HG03095 (cell line): ENCODE data around the gene UBE2E2.

Experiments used
- ATAC-seq: cut with Tn5 transposase; IDR thresholded peaks from one replicate; pipeline ENCODE4 v1.9.1; 2021; ENCODE audit warnings: moderate library complexity; ENCODE audit not compliant: unreplicated experiment

The UBE2E2 gene

DNA sequence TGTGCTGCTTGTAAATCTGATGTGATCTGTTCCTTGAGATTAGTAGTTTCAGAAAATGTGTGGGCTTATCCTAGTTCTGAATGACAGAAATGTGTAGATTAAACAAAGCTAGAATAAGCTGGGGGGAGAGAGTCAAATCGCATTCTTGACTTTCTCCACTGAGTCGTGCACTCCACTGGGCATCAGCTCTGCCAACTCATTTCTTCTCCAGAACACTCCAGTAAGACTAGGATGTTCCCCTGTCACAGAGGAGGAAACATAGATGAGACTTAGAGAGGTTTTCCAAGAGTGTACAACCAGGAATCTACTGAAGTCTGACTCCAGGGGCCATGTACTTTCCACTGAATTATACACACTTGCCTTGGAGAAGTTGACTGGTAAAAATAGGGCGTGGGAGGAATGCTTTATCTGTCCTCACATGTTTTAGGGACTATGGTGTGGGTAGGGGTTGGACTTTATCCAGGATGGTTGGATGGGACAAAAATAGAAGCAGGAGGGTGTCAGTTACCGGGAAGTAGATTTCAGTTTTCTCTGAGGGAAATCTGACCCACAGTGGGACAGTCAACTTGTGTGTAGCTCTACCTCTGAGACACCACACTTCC lies 298.2 kb downstream of the UBE2E2 start:
- ATAC-seq = no peak

- no peak for ATAC-seq
These were observed 305.3 kb downstream of the UBE2E2 start for GRCh38 chr3:23508464-23508863.

DNA sequence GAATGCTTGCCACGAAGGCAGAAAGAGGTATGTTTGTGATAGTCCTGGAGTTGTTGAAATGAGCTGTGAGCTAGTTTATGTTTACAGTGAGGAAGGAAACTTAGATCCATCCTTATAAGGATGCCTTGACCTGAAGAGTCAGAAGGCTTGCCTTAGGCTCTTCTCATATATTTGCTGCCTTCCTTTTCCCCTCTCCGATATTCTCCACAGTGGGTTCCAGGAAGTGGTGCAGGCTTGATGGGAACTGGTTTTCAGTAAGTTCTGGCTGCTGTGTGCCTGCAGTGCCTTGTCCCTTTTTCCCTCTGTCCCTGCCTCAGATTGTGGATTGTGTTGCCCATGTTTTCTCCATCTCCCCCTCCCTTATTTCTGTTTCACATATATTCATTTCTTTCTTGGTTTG lies 315.3 kb downstream of the UBE2E2 start:
- no peak for ATAC-seq

- no peak for ATAC-seq
These were observed 316.4 kb downstream of the UBE2E2 start for GRCh38 chr3:23519314-23520208.

GRCh38 chr3:23527326-23527725 lies 324.2 kb downstream of the UBE2E2 start:
- ATAC-seq = no peak

GRCh38 chr3:23533596-23533995 lies 330.5 kb downstream of the UBE2E2 start:
- ATAC-seq = no peak

DNA sequence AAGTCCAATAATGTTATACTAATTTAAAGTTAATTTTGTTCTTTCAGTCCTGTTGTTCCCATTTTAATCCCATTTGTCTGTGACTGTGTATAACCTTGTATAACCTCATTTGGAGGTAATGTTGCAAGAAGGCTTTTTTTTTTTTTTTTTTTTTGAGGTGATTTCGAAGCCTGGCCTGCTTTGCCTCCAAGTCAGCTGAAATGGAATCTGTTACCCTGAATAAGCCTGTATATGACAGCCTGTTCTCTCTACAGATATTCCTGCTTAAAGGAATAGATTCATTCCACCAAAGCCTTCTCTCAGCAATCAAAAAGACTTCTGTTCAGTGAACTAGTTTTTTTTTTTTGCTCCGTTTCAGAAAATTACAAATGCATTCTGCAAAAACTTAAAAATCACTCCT lies 330.9 kb downstream of the UBE2E2 start:
- ATAC-seq = no peak

GRCh38 chr3:23537101-23537551 lies 334.0 kb downstream of the UBE2E2 start:
- ATAC-seq = no peak

GRCh38 chr3:23539185-23539584 lies 336.1 kb downstream of the UBE2E2 start:
- ATAC-seq = no peak

GRCh38 chr3:23540600-23540999 lies 337.5 kb downstream of the UBE2E2 start:
- ATAC-seq = no peak

DNA sequence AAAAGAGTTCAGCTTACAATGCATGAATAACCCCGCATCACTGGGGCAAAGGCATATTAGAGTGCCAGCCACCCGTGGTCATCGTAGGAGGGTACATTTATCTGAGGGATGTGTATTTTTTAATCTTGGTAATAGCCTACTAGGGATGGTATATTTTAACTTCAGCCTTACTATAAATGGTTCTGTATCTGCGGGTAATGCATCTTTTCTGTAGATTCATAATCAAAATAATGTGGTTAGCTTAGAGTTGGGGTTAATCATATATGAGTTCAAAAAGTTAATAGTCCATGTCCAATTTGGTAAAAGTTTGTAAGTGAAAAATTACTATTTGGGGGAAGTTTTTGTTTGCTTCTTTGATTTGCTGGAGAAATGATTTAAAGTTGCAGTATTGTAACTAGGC lies 339.0 kb downstream of the UBE2E2 start:
- ATAC-seq = no peak

DNA sequence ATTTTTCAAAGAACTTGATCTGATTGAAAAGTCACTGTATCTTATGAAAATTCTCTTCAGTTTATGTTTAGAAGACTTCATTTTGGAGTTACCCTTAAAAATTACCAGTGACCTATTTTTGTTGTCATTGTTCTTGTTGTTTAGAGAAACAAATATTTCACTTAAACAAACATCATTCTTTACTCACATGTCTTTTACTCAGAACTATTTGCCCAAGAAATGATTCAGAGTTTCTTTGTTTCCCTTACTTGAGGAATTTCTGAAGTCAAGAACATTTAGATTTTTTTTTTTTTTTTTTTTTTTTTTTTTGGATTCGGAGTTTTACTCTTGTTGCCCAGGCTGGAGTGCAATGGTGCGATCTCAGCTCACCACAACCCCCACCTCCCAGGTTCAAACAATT lies 343.1 kb downstream of the UBE2E2 start:
- no peak for ATAC-seq

DNA sequence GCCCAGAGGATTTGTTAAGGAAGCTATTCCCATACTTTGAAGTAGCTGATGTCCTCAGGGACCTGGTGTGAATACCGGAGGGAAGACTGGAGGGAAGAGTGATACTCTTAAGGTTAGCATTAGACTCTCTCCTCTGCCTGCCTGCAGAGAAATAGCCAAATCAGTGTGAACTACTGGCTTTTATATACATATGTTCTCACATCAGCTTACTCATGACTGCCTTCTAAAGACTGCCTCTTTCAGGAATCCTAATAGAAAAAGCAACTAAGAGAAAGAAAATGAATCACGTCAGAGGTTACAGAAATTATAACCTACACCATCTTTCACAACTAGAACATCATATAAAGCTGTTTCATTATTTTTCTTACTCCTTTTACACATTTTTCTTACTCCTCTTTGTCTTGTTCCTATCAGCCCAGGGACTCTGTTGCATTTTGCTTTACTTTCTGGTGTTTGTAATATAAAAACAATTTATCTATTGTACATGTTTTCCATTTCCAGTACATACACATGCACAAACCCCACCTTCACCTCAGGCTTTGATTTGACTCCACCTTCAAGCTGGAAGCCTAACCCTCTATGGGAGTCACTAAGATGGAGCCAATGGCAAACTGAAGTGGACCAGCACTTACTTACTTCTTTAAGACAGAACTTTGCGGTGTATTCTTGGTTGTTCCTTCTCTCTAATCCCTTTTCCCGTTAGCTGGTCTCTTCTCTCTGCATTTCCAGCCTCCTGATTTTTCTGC lies 345.0 kb downstream of the UBE2E2 start:
- no peak for ATAC-seq

GRCh38 chr3:23548706-23549105 lies 345.6 kb downstream of the UBE2E2 start:
- ATAC-seq = no peak

- no peak for ATAC-seq
These were observed 346.2 kb downstream of the UBE2E2 start for GRCh38 chr3:23549148-23549910.

- peak; percentile 80 for ATAC-seq
These were observed 347.3 kb downstream of the UBE2E2 start for GRCh38 chr3:23550402-23550801.

DNA sequence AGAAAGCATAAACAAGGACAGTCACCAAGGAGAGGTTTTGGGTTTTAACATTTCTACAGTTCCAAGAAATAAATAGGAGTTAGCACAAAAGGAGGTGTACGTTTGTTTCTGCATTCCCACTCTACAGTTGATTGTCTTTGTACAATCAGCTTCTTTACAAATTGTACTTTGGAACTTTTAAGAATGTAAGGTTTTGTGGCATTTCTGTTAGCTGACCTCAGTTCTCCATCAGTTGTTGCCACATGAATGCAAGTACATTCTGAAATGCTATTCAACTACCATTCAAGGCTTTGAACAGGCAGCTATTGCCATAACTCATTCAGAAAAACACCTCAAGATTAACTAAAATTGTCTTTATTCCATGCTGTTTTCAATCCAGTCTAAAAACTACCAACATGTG lies 349.4 kb downstream of the UBE2E2 start:
- no peak for ATAC-seq

DNA sequence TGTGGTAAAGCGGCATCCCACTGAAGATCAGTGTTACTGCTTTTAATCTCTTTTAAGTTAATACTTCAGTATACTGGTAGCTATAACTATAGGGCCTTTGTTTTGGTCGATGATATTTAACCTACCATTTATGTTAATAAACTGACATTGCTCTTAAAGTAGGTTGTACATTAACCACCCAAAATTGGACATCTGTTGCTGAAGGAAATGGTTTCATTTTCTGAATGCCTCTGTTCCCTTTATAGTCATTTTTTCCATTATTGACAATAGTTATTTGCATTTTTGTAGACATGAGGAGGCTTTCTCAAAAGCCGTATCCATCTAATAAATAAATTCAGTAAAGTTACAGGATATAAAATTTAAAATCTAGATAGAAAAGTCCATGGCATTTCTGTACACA lies 350.2 kb downstream of the UBE2E2 start:
- no peak for ATAC-seq

DNA sequence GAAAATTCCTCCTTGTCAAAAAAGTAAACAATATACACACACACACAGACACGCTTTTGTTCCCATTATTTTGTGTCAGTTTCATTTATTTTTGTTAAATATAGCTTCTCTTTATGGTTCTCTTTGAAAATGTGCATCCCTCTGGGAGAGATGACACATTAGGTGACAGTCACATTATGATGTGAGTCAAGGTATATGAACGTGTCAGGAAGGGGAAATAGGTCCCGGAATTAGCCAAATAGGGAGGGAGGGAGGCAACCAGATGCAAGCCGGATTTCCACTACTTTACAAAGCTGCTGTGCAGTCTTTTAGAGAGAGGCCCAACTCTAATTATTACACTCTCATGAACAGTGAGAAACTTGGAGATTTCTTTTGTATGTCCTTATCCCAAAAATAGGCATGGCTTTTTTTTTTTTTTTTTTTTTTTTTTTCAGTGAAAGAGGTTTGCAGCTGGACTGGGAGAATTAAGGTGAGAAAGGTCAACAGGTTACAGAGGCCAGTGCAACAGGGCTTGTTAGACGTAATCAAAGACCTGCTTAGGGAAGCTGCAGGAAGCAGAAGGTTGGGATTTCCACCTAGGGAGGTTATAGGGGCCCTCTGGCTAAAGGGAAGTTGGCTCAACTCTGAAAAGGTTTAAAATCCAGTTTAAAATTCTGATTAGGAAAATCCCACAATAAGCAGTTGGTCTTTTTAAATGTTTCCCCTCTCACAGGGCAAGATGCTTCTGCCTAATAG lies 362.1 kb downstream of the UBE2E2 start:
- no peak for ATAC-seq

DNA sequence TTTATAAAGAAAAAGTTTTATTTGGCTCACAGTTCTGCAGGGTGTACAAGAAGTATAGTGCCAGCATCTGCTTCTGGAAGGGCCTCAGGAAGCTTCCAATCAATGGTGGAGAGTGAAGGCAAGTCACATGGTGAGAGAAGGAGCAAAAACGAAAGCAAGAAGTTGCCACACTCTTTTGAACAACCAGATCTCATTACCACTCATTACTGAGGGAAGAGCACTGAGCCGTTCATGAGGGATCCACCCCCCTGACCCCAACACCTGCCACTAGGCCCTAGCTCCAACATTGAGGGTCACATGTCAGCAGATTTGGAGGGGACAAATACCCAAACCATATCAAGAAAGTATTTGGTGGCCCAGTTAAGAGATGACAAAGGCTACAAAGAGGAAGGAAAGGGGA lies 363.4 kb downstream of the UBE2E2 start:
- ATAC-seq = no peak
